Fibroblast of pulmonary artery (primary cell): Measurements from ENCODE around the gene ZBTB38.
A peak's percentile ranks its signal among the peaks of the same experiment; 100 is the strongest.

Experiments used
- DNase-seq: peaks from one replicate; pipeline ENCODE4 v3.0.0-alpha.2; 2010; ENCODE audit warnings: low read depth
- H3K4me3 ChIP-seq: replicated peaks from 2 replicates; pipeline ENCODE4 v1.5.1; 2011; ENCODE audit warnings: low read depth, mild to moderate bottlenecking, control low read depth, low read length, moderate library complexity
- TF ChIP-seq, protein P1 (sequence below): IDR thresholded peaks from 2 replicates; pipeline ENCODE4 v1.5.1; 2011; ENCODE audit warnings: mild to moderate bottlenecking, control low read depth, low read length, inconsistent platforms; ENCODE audit errors: missing control alignments

ZBTB38 gene

DNA sequence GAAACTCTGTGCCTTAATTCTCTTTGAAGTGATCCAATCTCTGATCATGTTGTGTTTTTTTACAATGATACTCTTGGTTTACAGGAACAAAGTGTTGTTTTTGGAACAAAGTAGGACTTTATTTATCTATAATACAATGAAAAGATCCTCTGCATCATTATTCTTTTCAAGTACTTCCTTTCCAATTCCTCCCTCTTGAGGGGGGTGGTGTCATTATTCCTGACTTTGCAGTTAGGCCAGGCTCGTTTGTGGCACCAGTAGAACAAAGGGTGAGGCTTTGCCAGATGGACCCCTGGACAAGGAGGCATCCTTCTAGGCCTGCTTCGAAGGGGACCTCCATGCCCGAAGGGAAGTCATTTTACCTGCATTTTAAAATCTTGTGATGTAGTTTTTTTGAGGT is 41.7 kb upstream of the ZBTB38 start:
- peak; percentile 84 for DNase-seq
- no peak overlapping the region for H3K4me3 ChIP-seq
- TF ChIP-seq, protein P1, sequence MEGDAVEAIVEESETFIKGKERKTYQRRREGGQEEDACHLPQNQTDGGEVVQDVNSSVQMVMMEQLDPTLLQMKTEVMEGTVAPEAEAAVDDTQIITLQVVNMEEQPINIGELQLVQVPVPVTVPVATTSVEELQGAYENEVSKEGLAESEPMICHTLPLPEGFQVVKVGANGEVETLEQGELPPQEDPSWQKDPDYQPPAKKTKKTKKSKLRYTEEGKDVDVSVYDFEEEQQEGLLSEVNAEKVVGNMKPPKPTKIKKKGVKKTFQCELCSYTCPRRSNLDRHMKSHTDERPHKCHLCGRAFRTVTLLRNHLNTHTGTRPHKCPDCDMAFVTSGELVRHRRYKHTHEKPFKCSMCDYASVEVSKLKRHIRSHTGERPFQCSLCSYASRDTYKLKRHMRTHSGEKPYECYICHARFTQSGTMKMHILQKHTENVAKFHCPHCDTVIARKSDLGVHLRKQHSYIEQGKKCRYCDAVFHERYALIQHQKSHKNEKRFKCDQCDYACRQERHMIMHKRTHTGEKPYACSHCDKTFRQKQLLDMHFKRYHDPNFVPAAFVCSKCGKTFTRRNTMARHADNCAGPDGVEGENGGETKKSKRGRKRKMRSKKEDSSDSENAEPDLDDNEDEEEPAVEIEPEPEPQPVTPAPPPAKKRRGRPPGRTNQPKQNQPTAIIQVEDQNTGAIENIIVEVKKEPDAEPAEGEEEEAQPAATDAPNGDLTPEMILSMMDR: peak; percentile 15

DNA sequence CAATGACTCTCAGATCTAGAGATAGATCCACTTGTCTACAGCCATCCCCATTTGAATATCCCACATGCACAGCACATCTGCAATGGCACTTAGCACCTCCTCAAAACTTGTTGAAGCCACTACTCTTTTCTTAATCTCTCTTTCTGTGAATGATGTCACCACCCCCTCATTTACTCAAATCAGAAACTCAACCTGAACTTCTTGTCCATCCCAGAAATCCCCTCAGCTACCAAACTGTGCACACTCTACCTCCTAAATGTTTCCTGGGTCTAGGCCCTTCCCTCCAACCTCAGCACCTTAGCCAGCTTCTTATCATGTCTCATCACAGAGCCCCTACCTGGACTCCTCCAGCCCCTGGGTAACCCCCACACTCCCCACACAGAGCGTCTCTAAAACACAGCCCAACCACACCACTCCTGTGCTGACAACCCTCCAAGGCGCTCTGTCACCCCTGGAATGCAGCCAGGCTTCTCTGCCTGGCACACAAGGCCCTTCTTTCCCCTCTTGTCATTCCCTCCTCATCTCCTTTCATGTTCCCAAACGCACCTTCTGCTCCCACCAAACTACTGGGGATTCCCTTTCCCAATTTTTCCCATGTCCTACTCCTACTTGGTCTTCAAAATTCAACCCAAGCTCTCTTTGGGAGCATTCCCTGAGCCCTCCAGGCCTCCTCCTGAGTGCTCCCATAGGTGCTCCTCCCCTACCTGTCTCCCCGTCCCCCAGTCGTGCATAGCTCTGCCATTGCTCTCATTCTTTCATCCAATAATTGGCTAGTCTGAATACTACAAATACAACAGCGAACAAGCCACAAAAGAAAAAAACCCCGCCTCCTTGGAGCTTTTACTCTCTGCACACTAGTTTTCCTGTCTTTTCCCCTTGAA is 39.8 kb upstream of the ZBTB38 start:
- TF ChIP-seq, protein P1: no peak
- H3K4me3 ChIP-seq: no peak overlapping the region
- no peak for DNase-seq

DNA sequence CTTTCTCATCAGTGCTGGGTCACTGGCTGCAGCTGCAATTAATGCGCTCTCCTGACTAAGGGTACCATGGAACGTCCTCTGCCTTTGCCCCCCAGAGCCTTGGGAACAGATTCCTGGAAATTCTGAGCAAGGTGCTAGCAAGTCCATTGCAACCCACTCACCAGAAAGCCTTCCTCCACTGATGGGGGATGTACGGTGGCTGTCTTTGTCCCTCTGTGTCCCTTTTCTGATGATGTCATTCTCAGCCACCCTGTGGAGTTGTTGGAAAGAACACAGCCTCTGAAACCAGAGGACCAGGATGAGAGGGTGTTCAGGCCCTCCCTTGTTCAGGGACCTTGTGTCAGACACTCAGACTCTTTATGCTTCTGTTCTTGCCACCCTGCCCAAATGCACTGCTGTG is 38.1 kb upstream of the ZBTB38 start:
- no peak for DNase-seq
- no peak overlapping the region for H3K4me3 ChIP-seq
- TF ChIP-seq, protein P1: no peak

DNA sequence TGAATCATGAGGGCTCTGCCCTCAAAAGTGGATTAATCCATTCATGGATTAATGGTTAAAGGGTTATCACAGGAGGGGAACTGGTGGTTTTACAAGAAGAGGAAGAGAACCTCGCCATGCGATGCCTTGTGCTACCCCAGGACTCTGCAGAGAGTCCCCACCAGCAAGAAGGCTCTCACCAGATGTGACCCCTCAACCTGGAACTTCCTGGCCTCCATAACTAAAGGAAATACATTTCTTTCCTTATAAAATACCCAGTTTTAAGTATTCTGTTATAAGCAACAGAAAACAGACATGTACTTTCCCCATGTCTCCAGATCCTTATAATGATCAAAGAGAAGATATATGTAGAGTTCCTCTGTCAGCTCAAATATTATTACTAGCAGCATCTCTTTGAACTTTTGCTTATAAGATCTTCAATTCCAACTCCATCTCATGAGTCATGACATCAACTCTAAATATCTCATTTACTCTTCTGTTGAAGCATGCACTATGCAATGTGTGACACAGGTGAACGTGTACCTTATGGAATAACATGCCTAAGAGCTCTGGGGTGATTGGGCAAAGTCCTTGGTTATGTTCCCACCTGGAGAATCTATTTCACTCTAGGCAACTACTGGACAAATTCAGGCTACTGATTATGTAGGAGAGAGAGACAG is 37.5 kb upstream of the ZBTB38 start:
- no peak overlapping the region for H3K4me3 ChIP-seq
- TF ChIP-seq, protein P1: no peak
- DNase-seq: no peak

DNA sequence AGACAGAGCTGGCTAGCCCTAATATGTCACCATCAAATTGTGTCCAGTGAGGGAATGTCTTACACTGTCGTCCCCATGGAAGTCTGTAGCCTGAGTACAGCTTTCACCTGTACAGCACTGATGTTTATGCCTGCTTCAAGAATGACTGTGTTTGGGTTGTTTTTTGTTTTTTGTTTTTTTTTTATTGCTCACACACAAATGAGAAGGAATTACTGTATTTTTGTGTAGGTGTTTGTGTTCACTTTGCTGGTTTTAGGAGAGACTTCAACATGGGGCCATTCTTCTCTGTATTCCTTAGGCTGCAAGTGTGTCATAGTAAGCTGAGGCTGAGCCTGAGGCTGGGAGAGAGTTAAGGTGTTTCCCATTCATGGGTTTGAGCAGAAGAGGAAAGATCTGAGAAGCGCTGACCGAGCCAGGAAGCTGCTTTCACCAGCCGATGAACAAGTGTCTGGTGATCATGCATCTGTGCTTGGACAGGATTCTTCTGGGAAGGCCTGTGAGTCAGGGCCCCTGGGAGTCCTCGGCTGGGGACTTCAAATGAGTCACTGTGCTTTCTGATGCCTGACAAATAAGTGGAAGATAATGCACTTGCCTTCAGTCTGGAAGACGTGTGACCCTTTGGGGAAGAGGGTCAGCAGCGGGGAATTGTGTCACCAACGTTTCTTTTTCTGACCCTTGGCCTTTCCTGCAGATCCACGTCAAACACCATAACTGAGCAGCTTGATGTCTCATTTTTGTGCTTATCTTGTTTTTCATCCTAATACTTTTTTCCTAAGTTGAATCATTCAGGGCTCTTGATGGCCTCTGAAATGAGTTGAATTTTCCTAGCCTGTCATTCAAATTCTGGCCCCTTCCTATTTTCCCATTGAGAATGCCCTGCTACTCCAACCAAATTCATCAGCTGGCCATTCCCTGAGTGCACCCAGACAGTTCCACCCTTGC is 36.7 kb upstream of the ZBTB38 start:
- TF ChIP-seq, protein P1: no peak
- no peak overlapping the region for H3K4me3 ChIP-seq
- DNase-seq: peak; percentile 98

DNA sequence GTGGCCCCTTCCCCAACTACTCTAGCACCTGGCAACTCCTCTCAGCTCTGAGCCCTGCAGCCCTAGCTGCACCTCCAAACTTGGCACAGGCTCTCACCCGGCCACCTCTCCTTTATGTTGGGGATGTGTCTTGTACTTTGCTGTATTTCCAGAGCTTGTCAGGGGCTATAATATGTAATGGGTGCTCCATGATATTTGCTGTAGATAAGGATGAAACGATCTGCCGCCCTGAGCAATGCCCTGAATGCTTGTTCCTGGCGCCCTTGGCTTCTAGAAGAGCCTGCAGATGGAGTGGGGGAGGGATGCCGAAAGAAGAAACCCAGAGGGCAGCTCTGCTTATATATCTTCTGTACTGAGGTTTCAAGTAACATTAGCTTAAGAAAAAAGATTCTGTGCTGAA is 35.9 kb upstream of the ZBTB38 start:
- no peak for DNase-seq
- TF ChIP-seq, protein P1: no peak
- no peak overlapping the region for H3K4me3 ChIP-seq
